HAP-1 (cell line): Measurements from ENCODE around the gene PRKRIP1.
A peak's percentile ranks its signal among the peaks of the same experiment; 100 is the strongest.

Experiments used
- DNase-seq, 2 experiments: peaks; one replicate each; pipeline ENCODE4 v3.0.0-alpha.2; 2016 to 2020; ENCODE audit warnings: low spot score in 2 of 2
- H3K27me3 ChIP-seq: fragments of 250-450 bp; sonication (Bioruptor Pico); 2 replicates; pipeline ENCODE4 v1.5.1; 2020; ENCODE audit warnings: low read depth, mild to moderate bottlenecking, moderate library complexity
- H3K36me3 ChIP-seq: fragments of 250-450 bp; sonication (Bioruptor Pico); replicated peaks from 2 replicates; pipeline ENCODE4 v1.5.1; 2020; ENCODE audit warnings: mild to moderate bottlenecking
- H3K4me1 ChIP-seq: fragments of 250-450 bp; sonication (Bioruptor Pico); 2 replicates; pipeline ENCODE4 v1.5.1; 2020; ENCODE audit warnings: mild to moderate bottlenecking
- H3K4me3 ChIP-seq: fragments of 250-450 bp; sonication (Bioruptor Pico); 2 replicates; pipeline ENCODE4 v1.5.1; 2020; ENCODE audit warnings: mild to moderate bottlenecking, moderate library complexity
- H3K9me3 ChIP-seq: fragments of 250-450 bp; sonication (Bioruptor Pico); 2 replicates; pipeline ENCODE4 v1.5.1; 2020; ENCODE audit warnings: mild to moderate bottlenecking, moderate library complexity
- in situ Hi-C: fragments of 300-500 bp; cut with MboI; formaldehyde crosslinking; loops from 3 replicates; pipeline ENCODE4 v1.14.3; 2020; ENCODE audit warnings: low sequenced_read_pairs, inconsistent platforms, mixed read lengths

The PRKRIP1 gene

DNA sequence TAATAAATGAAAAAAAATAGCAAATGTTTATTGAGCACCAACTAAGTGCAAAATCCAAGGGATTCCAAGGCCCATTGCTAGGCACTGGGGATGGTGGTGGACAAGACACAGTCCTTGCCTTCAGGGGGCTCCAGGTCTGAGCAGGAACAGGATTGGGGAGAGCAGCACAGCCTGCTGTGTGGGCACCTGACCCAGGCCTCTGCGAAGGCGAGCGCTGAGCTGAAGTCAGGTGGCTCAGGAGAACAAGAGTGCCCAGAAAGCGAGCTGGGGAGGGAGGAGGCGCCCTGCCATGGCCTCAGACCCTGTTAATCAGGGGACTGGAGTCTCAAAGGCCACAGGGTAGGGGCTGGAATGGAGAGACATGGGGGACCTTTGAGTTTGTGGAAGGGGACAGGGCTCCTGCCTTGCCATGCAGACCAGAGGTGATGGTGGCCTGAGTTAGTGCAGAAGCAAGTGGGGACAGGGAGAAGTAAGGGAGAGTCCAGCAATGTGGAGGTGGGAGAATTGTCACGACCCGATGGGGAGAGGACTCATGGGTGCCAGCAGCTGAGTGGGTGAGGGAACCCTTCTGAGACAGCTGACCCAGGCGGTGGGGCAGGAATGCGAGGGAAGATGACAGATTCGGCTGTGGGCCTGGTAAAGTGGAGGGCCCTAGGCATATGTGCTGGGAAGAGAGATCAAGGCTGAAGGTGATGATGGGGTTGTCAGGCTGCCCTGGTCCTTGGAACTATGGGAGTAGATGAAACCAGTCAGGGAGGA lies 33.2 kb downstream of the PRKRIP1 start:
- H3K27me3 ChIP-seq, result no peaks in the 10 kb centered on the region
- H3K9me3 ChIP-seq, result no peaks in the 10 kb centered on the region
- in situ Hi-C loops, result no loop called here
- peaks cover 9% of the 10 kb centered on the region; the same call in 1 of the 2 replicates for H3K4me1 ChIP-seq
- peaks cover 15% of the 10 kb centered on the region for H3K36me3 ChIP-seq
- DNase-seq, result no peak
- no peak overlapping the region for H3K4me3 ChIP-seq

GRCh38 chr7:102431617-102432298 lies 35.6 kb downstream of the PRKRIP1 start:
- in situ Hi-C loops, result no loop called here
- Histone ChIP-seq H3K4me3 (no peak overlapping the region), H3K36me3 (no peaks in the 10 kb centered on the region; the same call in 1 of the 2 replicates), H3K27me3 (no peaks in the 10 kb centered on the region), H3K4me1 (peaks cover 10% of the 10 kb centered on the region; the same call in 1 of the 2 replicates), H3K9me3 (no peaks in the 10 kb centered on the region)
- DNase-seq, result peak; percentile 11 to 35

DNA sequence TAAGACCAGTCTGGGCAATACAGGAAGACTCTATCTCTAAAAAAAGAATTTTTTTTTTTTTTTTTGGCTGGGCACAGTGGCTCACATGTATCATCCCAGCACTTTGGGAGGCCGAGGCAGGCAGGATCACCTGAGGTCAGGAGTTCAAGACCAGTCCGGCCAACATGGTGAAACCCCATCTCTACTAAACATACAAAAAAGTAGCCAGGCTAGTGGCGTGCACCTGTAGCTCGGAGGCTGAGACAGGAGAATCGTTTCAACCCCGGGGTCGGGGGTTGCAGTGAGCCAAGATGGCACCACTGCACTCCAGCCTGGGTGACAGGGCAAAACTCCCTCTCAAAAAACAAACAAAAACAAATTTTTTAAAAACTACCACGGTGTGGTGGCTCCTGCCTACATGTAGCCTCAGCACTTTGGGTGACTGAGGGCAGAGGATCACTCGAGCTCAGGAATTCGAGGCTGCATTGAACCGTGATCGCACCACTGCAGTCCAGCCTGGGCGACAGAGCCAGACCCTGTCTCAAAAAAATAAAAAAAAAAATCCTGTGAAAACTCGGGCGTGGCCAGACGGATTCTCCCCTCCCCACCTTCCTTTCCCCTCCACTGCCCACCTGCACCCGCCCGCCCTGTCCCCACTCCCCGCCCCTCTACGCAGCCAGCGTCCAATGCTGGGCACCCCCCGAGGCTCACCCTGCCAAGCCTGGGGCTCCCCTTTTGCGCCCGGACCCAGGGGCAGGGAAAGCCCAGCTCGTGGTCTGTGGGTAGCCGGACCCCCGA lies 36.5 kb downstream of the PRKRIP1 start:
- no peak for DNase-seq
- H3K9me3 ChIP-seq, result no peaks in the 10 kb centered on the region
- in situ Hi-C loops, result no loop called here
- H3K27me3 ChIP-seq, result no peaks in the 10 kb centered on the region
- peaks cover 10% of the 10 kb centered on the region; the same call in 1 of the 2 replicates for H3K4me1 ChIP-seq
- H3K36me3 ChIP-seq, result no peaks in the 10 kb centered on the region
- peak overlapping the region; percentile 36 for H3K4me3 ChIP-seq

GRCh38 chr7:102433219-102434038 lies 37.3 kb downstream of the PRKRIP1 start, which contains the start of gene ORAI2:
ORAI2 (plus strand) TSS chr7:102433575; CDS start chr7:102438957, 5,382 bp downstream.
- H3K4me1 ChIP-seq, result peaks cover 10% of the 10 kb centered on the region; the same call in 1 of the 2 replicates
- no peaks in the 10 kb centered on the region for H3K27me3 ChIP-seq
- peak; percentile 63 to 88 for DNase-seq
- H3K9me3 ChIP-seq, result no peaks in the 10 kb centered on the region
- H3K4me3 ChIP-seq, result peak within 1 kb of the TSS; percentile 72
- H3K36me3 ChIP-seq, result no peaks in the 10 kb centered on the region
- in situ Hi-C loops, result no loop called here

GRCh38 chr7:102434039-102434486 lies 37.9 kb downstream of the PRKRIP1 start:
- Histone ChIP-seq H3K4me1 (peaks cover 10% of the 10 kb centered on the region; the same call in 1 of the 2 replicates), H3K4me3 (peak overlapping the region; percentile 72), H3K9me3 (no peaks in the 10 kb centered on the region), H3K27me3 (no peaks in the 10 kb centered on the region), H3K36me3 (peaks cover 3% of the 10 kb centered on the region; the same call in 1 of the 2 replicates)
- in situ Hi-C loops, result no loop called here
- DNase-seq, result no peak

DNA sequence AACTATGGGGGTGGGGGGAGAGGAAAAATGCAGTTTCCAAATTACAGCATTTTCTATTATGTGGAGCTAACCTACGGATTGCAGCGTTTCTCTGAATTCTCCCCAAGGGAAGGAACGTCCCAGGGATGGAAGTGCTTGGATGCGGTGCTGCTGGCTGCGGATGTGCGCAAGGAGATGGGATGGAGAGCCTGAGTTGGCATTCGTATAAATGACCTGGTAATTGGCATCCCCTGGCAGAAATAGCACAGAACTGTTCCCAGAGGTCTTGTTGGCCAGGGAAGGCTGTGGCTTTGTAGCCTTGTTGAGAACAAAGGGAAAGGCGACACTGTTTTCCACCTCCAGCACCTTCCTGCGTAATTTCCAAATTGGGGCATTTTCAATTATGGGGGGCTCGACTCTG lies 40.0 kb downstream of the PRKRIP1 start:
- no peak overlapping the region for H3K4me3 ChIP-seq
- H3K27me3 ChIP-seq, result no peaks in the 10 kb centered on the region
- H3K9me3 ChIP-seq, result no peaks in the 10 kb centered on the region
- in situ Hi-C loops, result no loop called here
- DNase-seq, result no peak
- peaks cover 17% of the 10 kb centered on the region; the same call in 1 of the 2 replicates for H3K4me1 ChIP-seq
- peaks cover 8% of the 10 kb centered on the region; the same call in 1 of the 2 replicates for H3K36me3 ChIP-seq

DNA sequence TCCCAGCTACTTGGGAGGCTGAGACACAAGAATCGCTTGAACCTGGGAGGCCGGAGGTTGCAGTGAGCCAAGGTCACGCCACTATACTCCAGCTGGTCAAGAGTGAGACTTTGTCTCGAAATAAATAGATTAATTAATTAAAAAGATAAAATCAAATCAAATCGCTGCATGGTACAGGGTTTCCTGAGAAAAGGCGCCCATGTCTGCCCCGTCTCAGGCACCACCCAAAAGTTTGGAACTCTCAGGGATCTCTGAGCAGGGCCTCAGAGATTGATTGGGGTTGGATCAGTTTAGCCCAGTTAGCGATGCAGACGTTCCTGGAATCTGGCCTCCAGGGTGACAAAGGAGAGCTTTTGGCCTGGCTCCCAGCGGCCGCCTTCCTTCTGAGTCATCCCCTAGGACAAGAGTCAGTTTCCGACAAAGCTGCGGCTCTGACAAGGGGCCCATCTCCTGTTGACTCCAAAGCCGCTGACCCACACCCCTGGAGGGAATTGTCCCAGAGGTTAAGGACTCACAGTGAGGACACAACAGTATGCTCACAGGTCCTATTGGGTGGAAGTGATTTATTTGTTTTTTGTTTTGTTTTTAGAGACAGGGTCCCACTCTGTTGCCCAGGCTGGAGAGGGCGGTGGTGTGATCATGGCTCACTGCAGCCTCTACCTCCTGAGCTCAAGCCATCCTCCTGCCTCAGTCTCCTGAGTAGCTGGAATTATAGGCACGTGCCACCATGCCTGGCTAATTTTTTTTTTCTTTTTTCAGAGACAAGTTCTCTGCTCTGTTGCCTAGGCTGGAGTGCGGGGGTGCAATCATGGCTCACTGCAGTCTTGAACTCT lies 44.0 kb downstream of the PRKRIP1 start:
- peak in 1 of 2 experiments; percentile 63 for DNase-seq
- H3K36me3 ChIP-seq, result peaks cover 12% of the 10 kb centered on the region
- peaks cover 11% of the 10 kb centered on the region for H3K4me1 ChIP-seq
- no peak overlapping the region for H3K4me3 ChIP-seq
- H3K9me3 ChIP-seq, result no peaks in the 10 kb centered on the region
- no peaks in the 10 kb centered on the region for H3K27me3 ChIP-seq
- in situ Hi-C loops, result no loop called here

GRCh38 chr7:102444961-102445673 lies 49.0 kb downstream of the PRKRIP1 start:
- peaks cover 7% of the 10 kb centered on the region for H3K4me1 ChIP-seq
- peaks cover 15% of the 10 kb centered on the region for H3K36me3 ChIP-seq
- DNase-seq, result no peak
- in situ Hi-C loops, result no loop called here
- no peaks in the 10 kb centered on the region for H3K27me3 ChIP-seq
- H3K9me3 ChIP-seq, result no peaks in the 10 kb centered on the region
- no peak overlapping the region for H3K4me3 ChIP-seq

DNA sequence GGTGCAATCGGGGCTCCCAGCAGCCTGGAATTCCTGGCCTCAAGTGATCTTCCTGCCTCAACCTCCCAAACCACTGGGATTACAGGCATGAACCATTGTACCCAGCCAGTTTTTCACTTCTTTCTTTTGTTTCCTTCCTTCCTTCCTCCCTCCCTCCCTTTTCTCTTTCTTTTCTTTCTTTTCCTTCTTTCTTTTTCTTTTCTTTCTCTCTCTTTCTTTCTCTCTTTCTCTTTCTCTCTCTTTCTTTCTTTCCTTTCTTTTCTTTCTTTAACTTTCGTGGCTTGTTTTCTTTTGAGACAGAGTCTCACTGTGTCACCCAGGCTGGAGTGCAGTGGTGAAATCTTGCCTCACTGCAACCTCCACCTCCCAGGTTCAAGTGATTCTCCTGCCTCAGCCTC lies 49.5 kb downstream of the PRKRIP1 start:
- Histone ChIP-seq H3K4me3 (no peak overlapping the region), H3K9me3 (no peaks in the 10 kb centered on the region), H3K36me3 (peaks cover 12% of the 10 kb centered on the region), H3K4me1 (peaks cover 5% of the 10 kb centered on the region), H3K27me3 (no peaks in the 10 kb centered on the region)
- in situ Hi-C loops, result no loop called here
- DNase-seq, result no peak

- no peak for DNase-seq
Measured at GRCh38 chr7:102446387-102447156, 50.4 kb downstream of the PRKRIP1 start.

GRCh38 chr7:102447311-102447710 lies 51.1 kb downstream of the PRKRIP1 start:
- no peak for DNase-seq
- H3K36me3 ChIP-seq, result peaks cover 7% of the 10 kb centered on the region; the same call in 1 of the 2 replicates
- in situ Hi-C loops, result no loop called here
- no peaks in the 10 kb centered on the region for H3K4me1 ChIP-seq
- no peaks in the 10 kb centered on the region for H3K27me3 ChIP-seq
- H3K9me3 ChIP-seq, result no peaks in the 10 kb centered on the region
- H3K4me3 ChIP-seq, result no peak overlapping the region

More at GRCh38 chr7:102446387-102447156, 50.4 kb downstream of the PRKRIP1 start:
- in situ Hi-C loops, result no loop called here
- H3K27me3 ChIP-seq, result no peaks in the 10 kb centered on the region
- peaks cover 4% of the 10 kb centered on the region for H3K4me1 ChIP-seq
- H3K4me3 ChIP-seq, result no peak overlapping the region
- H3K9me3 ChIP-seq, result no peaks in the 10 kb centered on the region
- peaks cover 12% of the 10 kb centered on the region for H3K36me3 ChIP-seq
